GM12875 (cell line): ENCODE data around the gene LMBRD1.

Source experiments
- H3K4me3 ChIP-seq: one replicate; pipeline ENCODE4 v1.5.1; 2011; ENCODE audit warnings: low read depth, low read length, control low read depth
- TF ChIP-seq, protein P1 (sequence below): IDR thresholded peaks from 2 replicates; pipeline ENCODE4 v1.5.1; 2011; ENCODE audit warnings: low read depth, mild to moderate bottlenecking, control low read depth, inconsistent platforms, low read length, moderate library complexity, borderline replicate concordance; ENCODE audit not compliant: insufficient read depth

Gene LMBRD1

DNA sequence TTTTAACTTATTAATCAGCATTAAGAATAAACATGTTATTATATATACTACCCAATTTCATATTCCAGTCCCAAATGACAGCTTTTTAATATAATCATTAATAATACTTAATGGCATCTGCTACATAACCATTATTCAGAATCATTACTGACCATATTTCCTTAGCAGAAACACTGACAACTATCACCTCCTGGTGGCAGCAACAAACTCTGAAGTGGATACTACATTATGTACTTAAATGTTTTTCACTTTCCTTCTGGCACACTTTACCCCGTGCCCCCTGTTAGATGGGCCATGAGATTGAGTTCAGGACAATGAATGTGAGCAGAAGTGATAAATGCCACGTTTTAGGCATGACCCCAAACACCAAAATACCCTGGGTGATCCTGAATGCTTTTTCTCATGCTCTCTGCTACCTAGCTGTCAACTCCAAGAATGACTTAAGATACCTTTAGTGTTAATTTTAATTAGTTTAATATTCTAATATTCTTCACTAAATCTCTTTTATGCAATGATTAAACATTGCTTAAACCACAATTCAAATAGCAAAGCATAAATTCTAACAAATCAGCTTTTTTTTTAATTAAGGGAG is 77.1 kb downstream of the LMBRD1 start:
- TF ChIP-seq, protein P1, sequence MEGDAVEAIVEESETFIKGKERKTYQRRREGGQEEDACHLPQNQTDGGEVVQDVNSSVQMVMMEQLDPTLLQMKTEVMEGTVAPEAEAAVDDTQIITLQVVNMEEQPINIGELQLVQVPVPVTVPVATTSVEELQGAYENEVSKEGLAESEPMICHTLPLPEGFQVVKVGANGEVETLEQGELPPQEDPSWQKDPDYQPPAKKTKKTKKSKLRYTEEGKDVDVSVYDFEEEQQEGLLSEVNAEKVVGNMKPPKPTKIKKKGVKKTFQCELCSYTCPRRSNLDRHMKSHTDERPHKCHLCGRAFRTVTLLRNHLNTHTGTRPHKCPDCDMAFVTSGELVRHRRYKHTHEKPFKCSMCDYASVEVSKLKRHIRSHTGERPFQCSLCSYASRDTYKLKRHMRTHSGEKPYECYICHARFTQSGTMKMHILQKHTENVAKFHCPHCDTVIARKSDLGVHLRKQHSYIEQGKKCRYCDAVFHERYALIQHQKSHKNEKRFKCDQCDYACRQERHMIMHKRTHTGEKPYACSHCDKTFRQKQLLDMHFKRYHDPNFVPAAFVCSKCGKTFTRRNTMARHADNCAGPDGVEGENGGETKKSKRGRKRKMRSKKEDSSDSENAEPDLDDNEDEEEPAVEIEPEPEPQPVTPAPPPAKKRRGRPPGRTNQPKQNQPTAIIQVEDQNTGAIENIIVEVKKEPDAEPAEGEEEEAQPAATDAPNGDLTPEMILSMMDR, result peak; percentile 21; the same call in 1 of the 2 replicates
- H3K4me3 ChIP-seq, result no peak overlapping the region

DNA sequence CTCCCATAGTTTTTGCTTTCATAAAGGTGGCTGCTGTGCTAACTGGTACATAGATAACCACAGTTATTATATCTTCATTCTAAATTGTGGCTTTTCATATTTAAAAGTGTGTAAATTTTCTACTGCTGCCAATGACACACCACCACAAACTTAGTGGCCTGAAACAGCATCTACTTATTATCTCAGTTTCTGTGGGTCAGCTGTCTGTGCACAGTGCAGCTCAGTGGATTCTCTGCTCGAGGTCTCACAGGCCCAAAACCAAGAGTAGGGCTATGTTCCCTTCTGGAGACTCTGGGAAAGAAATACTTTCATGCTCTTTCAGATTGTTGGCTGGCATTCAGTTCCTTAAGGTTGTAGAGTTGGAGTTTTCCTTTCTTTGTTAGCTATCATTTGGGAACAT is 90.1 kb downstream of the LMBRD1 start:
- no peak overlapping the region for H3K4me3 ChIP-seq
- TF ChIP-seq, protein P1, result no peak

DNA sequence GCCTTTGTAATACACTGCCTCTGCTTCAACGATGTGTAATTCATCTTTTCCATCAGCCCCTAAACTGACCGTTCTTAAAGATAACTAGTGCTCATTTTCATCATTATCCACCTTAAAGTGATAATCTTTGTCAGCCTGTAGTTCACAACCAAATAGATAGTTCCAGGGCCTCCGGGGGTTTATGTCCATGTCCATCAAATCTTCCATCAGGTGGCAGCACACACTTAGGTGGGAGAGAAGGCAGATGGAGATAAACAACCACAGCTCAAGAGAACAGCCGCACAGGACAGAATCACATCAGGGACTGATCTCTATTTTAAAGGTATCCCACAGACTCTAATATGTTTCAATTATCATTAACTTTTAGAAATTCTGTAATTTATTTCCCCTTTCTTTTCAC is 90.9 kb downstream of the LMBRD1 start:
- H3K4me3 ChIP-seq, result no peak overlapping the region
- TF ChIP-seq, protein P1, result no peak

DNA sequence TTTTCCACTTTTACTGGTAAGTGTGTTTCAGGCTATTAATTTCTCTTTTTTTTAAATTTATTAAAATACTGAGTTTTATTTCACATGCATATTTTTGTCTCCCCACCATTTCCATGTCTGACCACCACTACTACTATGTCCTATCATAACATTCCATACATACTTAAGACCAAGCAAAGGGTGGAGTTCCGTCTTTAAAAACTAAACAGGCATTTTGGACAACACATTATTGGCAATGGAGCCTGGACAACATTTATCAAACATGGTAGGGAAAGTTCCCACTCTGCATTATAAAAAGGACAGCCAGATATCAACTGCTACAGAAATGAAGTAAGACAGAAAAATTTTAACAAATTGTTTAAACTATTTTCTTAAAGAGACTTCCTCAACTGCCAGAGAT is 91.9 kb downstream of the LMBRD1 start:
- no peak overlapping the region for H3K4me3 ChIP-seq
- TF ChIP-seq, protein P1, result no peak

DNA sequence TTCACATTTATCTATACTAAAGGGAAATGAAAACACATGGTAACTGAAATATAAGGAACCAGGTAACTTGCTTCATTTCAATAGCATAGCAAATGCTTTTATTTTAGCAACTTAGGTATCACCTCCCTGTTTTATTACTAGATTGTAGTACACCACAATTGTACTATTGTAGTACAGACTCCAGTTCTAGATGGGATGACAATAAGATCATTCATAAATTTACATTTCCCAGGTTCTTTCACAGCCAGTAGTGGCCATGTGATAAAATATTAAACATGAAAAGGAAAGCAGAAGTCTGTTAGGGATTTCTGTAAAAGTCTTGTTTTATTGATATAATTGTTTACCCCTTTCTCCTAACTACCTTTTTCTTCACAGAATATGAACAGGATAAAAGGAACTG is 97.2 kb downstream of the LMBRD1 start:
- no peak overlapping the region for H3K4me3 ChIP-seq
- TF ChIP-seq, protein P1, result no peak

DNA sequence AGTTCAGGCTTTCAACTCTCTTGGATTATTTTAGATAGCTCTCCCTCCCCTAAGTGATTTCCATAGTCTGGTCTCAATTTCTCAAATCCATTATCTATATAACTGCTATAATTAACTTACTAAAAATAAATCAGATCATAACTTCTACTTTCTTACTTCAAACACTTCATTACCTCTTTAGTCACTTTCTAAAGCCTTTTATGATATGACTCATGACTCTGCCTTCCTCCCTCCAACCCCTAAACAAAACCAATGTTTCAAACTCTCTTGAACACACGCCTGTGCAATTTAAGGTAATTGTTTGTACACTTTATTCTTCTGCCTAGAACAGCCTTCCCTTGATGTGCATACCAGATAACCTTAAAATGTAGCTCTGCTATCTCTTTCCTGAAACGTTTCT is 100.5 kb downstream of the LMBRD1 start:
- TF ChIP-seq, protein P1, result no peak
- H3K4me3 ChIP-seq, result no peak overlapping the region

DNA sequence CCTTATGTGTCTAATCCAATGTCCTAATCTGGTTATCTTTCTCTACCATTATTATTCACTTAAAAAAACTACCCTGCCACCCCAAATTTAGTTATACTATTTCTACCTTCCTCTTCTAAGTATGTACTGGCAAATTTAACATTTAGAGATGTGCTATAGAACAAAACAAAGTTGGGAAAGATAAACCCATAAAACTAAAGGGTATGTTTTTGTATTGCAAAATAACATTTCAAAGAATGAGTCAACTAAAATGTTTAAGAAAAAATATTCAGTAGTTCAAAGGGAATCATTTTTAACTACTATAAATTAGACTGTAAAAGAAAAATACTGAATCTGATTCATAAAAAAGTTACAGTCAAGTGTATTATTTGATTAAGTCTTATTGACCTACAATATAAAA is 103.0 kb downstream of the LMBRD1 start:
- TF ChIP-seq, protein P1, result no peak
- H3K4me3 ChIP-seq, result no peak overlapping the region
